NCI-H748 treated with DMSO at 0.1 percent for 48 hours (cell line): ENCODE results near the gene MGAT4C.
A peak's percentile ranks its signal among the peaks of the same experiment; 100 is the strongest.
"Not testable (repeated sequence)": the region's sequence is repeated elsewhere in the genome, so short reads cannot be mapped to it uniquely, and the experiment has no call there.

Experiments
- DNase-seq: peaks from one replicate; lab custom pipeline; 2025; lab: John Stamatoyannopoulos, UW

The MGAT4C gene

GRCh38 chr12:86256163-86256562 lies at the start of gene MGAT4C:
MGAT4C (minus strand) TSS chr12:86256391.
- peak; percentile 98 for DNase-seq

- not testable (repeated sequence) for DNase-seq
Measured at GRCh38 chr12:86296396-86296795, 40.2 kb upstream of the MGAT4C start.

- DNase-seq = no peak
Measured at GRCh38 chr12:86293682-86294240, 37.6 kb upstream of the MGAT4C start.

GRCh38 chr12:86292480-86292879 lies 36.3 kb upstream of the MGAT4C start:
- DNase-seq = no peak

GRCh38 chr12:86290615-86291014 lies 34.4 kb upstream of the MGAT4C start:
- DNase-seq = no peak

GRCh38 chr12:86286119-86286518 lies 29.9 kb upstream of the MGAT4C start:
- DNase-seq = no peak

- no peak for DNase-seq
Measured at GRCh38 chr12:86283620-86284019, 27.4 kb upstream of the MGAT4C start.

- no peak for DNase-seq
Measured at GRCh38 chr12:86275356-86275755, 19.2 kb upstream of the MGAT4C start.

- DNase-seq = no peak
Measured at GRCh38 chr12:86265329-86265695, 9.1 kb upstream of the MGAT4C start.

- peak; percentile 53 for DNase-seq
Measured at GRCh38 chr12:86264451-86265328, 8.5 kb upstream of the MGAT4C start.

GRCh38 chr12:86261578-86261977 lies 5.4 kb upstream of the MGAT4C start:
- no peak for DNase-seq

GRCh38 chr12:86261142-86261541 lies 5.0 kb upstream of the MGAT4C start:
- DNase-seq = no peak

GRCh38 chr12:86260183-86260582 lies 4.0 kb upstream of the MGAT4C start:
- DNase-seq = no peak

- DNase-seq = no peak
Measured at GRCh38 chr12:86257134-86257533, 943 bp upstream of the MGAT4C start.

GRCh38 chr12:86254399-86255107 lies 1.6 kb downstream of the MGAT4C start:
- no peak for DNase-seq

- DNase-seq = no peak
Measured at GRCh38 chr12:86249851-86250250, 6.3 kb downstream of the MGAT4C start.

GRCh38 chr12:86249276-86249675 lies 6.9 kb downstream of the MGAT4C start:
- no peak for DNase-seq

- no peak for DNase-seq
Measured at GRCh38 chr12:86247871-86248270, 8.3 kb downstream of the MGAT4C start.

- no peak for DNase-seq
Measured at GRCh38 chr12:86241600-86241999, 14.6 kb downstream of the MGAT4C start.

- no peak for DNase-seq
Measured at GRCh38 chr12:86234316-86234855, 21.8 kb downstream of the MGAT4C start.

GRCh38 chr12:86233126-86233525 lies 23.1 kb downstream of the MGAT4C start:
- peak; percentile 24 for DNase-seq

- DNase-seq = no peak
Measured at GRCh38 chr12:86230516-86231146, 25.6 kb downstream of the MGAT4C start.
